Ishikawa (cell line): Measurements from ENCODE around the gene RASGRP2.

ENCODE experiments used
- CEBPB ChIP-seq: IDR thresholded peaks from 2 replicates; pipeline ENCODE4 v1.6.1; 2012
- CREB1 ChIP-seq: IDR thresholded peaks from 2 replicates; pipeline ENCODE4 v1.6.1; 2012; ENCODE audit warnings: low read depth
- EGR1 ChIP-seq: IDR thresholded peaks from 2 replicates; pipeline ENCODE4 v1.6.1; 2012
- EP300 ChIP-seq: IDR thresholded peaks from 2 replicates; pipeline ENCODE4 v1.6.1; 2012; ENCODE audit warnings: borderline replicate concordance
- FOXM1 ChIP-seq: IDR thresholded peaks from 2 replicates; pipeline ENCODE4 v1.6.1; 2012; ENCODE audit warnings: low read depth, borderline replicate concordance
- MAX ChIP-seq: IDR thresholded peaks from 2 replicates; pipeline ENCODE4 v1.6.1; 2012
- NFIC ChIP-seq: IDR thresholded peaks from 2 replicates; pipeline ENCODE4 v1.6.1; 2012
- RAD21 ChIP-seq: IDR thresholded peaks from 2 replicates; pipeline ENCODE4 v1.6.1; 2012; ENCODE audit warnings: low read depth
- REST ChIP-seq: IDR thresholded peaks from 2 replicates; pipeline ENCODE4 v1.6.1; 2012; ENCODE audit warnings: low read depth, mild to moderate bottlenecking
- TAF1 ChIP-seq: IDR thresholded peaks from 2 replicates; pipeline ENCODE4 v1.6.1; 2012; ENCODE audit warnings: low read depth, mild to moderate bottlenecking
- TCF12 ChIP-seq: IDR thresholded peaks from 2 replicates; pipeline ENCODE4 v1.6.1; 2012; ENCODE audit warnings: low read depth
- TEAD4 ChIP-seq: IDR thresholded peaks from 2 replicates; pipeline ENCODE4 v1.6.1; 2012
- USF1 ChIP-seq: IDR thresholded peaks from 2 replicates; pipeline ENCODE4 v1.6.1; 2012
- YY1 ChIP-seq: IDR thresholded peaks from 2 replicates; pipeline ENCODE4 v1.6.1; 2012; ENCODE audit warnings: low read depth
- ZBTB7A ChIP-seq: IDR thresholded peaks from 2 replicates; pipeline ENCODE4 v1.6.1; 2012; ENCODE audit warnings: low read depth

The RASGRP2 gene

GRCh38 chr11:64726867-64727530 is 16.9 kb downstream of the RASGRP2 start:
- no peak for TF ChIP-seq EGR1
- no peak for TF ChIP-seq USF1
- no peak for TF ChIP-seq TEAD4
- no peak for TF ChIP-seq TAF1

GRCh38 chr11:64726211-64726641 is 17.7 kb downstream of the RASGRP2 start:
- TF ChIP-seq TAF1 (no peak), MAX (no peak), TEAD4 (no peak)

GRCh38 chr11:64724863-64725532 is 18.9 kb downstream of the RASGRP2 start:
- TF ChIP-seq CEBPB (no peak), ZBTB7A (no peak), MAX (no peak), USF1 (no peak), NFIC (no peak), RAD21 (no peak), YY1 (no peak), TEAD4 (no peak), FOXM1 (no peak), EGR1 (no peak), CREB1 (no peak), EP300 (no peak), TCF12 (no peak)

GRCh38 chr11:64723907-64724862 is 19.8 kb downstream of the RASGRP2 start:
- TF ChIP-seq YY1 (no peak), TAF1 (no peak), TCF12 (no peak), RAD21 (no peak), EGR1 (no peak), CEBPB (no peak), ZBTB7A (no peak), CREB1 (no peak), MAX (no peak), TEAD4 (no peak), USF1 (no peak), REST (no peak), EP300 (no peak), NFIC (no peak), FOXM1 (no peak)

GRCh38 chr11:64723117-64723906 is 20.6 kb downstream of the RASGRP2 start, which contains the start of gene NRXN2:
TSS of gene NRXN2 (minus strand) at chr11:64723197. CDS start at chr11:64713699, 9,498 bp downstream.
- TF ChIP-seq FOXM1 (no peak), ZBTB7A (peak; percentile 59; the same call in 1 of the 2 replicates), RAD21 (peak; percentile 64; the same call in 1 of the 2 replicates), EGR1 (no peak), CEBPB (no peak)
